HepG2 (cell line): ENCODE measurements around the gene NINL. TPM values are rescaled to one million over a fixed set of nuclear protein-coding genes. Genes with fewer than 3 reads are reported as not detected.
A peak's percentile ranks its signal among the peaks of the same experiment; 100 is the strongest.

Experiments
- BORCS8-MEF2B ChIP-seq: sonication (generic); formaldehyde crosslinking; IDR thresholded peaks from 2 replicates; pipeline ENCODE4 v1.8.0; 2022; ENCODE audit warnings: mild to moderate bottlenecking, missing genetic modification reagents
- CENPT ChIP-seq: sonication (generic); formaldehyde crosslinking; IDR thresholded peaks from 2 replicates; pipeline ENCODE4 v1.8.0; 2022; ENCODE audit warnings: low read depth, mild to moderate bottlenecking, moderate library complexity, missing genetic modification reagents
- ELF4 ChIP-seq: sonication (generic); formaldehyde crosslinking; IDR thresholded peaks from 2 replicates; pipeline ENCODE4 v1.5.0; 2020; ENCODE audit warnings: missing genetic modification reagents, mild to moderate bottlenecking, moderate library complexity, borderline replicate concordance
- HHEX ChIP-seq: IDR thresholded peaks from 2 replicates; pipeline ENCODE4 v1.6.1; 2016; ENCODE audit warnings: control low read depth
- MAF1 ChIP-seq: sonication (generic); formaldehyde crosslinking; IDR thresholded peaks from 2 replicates; pipeline ENCODE4 v1.5.0; 2020; ENCODE audit warnings: missing genetic modification reagents, borderline replicate concordance
- MTF1 ChIP-seq: sonication (generic); formaldehyde crosslinking; IDR thresholded peaks from 2 replicates; pipeline ENCODE4 v1.5.0; 2020; ENCODE audit warnings: missing genetic modification reagents
- PITX1 ChIP-seq: sonication (generic); formaldehyde crosslinking; IDR thresholded peaks from 2 replicates; pipeline ENCODE4 v1.5.1; 2020; ENCODE audit warnings: mild to moderate bottlenecking, missing genetic modification reagents
- U2AF2 ChIP-seq: fragments of 200-400 bp; formaldehyde crosslinking; IDR thresholded peaks from 2 replicates; pipeline ENCODE4 v1.6.1; 2017; ENCODE audit warnings: low read depth, mild to moderate bottlenecking, low read length
- ZNF12 ChIP-seq: sonication (generic); formaldehyde crosslinking; IDR thresholded peaks from 2 replicates; pipeline ENCODE4 v1.5.0; 2020; ENCODE audit warnings: missing genetic modification reagents
- ZNF234 ChIP-seq: sonication (generic); formaldehyde crosslinking; conservative IDR thresholded peaks from 2 replicates; pipeline ENCODE4 v1.5.1; 2020; ENCODE audit warnings: mild to moderate bottlenecking, missing genetic modification reagents
- ZNF256 ChIP-seq: sonication (generic); formaldehyde crosslinking; conservative IDR thresholded peaks from 2 replicates; pipeline ENCODE4 v1.4.0; 2020; ENCODE audit warnings: missing genetic modification reagents
- ZNF260 ChIP-seq: sonication (generic); formaldehyde crosslinking; IDR thresholded peaks from 2 replicates; pipeline ENCODE4 v1.4.0; 2020; ENCODE audit warnings: missing genetic modification reagents, low read depth, mild to moderate bottlenecking, borderline replicate concordance
- ZNF432 ChIP-seq: sonication (generic); formaldehyde crosslinking; IDR thresholded peaks from 2 replicates; pipeline ENCODE4 v1.5.0; 2020; ENCODE audit warnings: missing genetic modification reagents, mild to moderate bottlenecking, borderline replicate concordance
- ZNF574 ChIP-seq: sonication (generic); formaldehyde crosslinking; IDR thresholded peaks from 2 replicates; pipeline ENCODE4 v1.4.0; 2020; ENCODE audit warnings: missing genetic modification reagents
- ZNF598 ChIP-seq: sonication (generic); formaldehyde crosslinking; IDR thresholded peaks from 2 replicates; pipeline ENCODE4 v1.5.1; 2020; ENCODE audit warnings: mild to moderate bottlenecking, missing genetic modification reagents, borderline replicate concordance
- ZNF639 ChIP-seq: conservative IDR thresholded peaks from 2 replicates; pipeline ENCODE4 v1.6.1; 2018; ENCODE audit warnings: missing genetic modification reagents
- polyA plus RNA-seq, 8 experiments: library from polyadenylated mRNA; depleted of rRNA in 3 of 8; stranded (reverse) in 7 of 8; unstranded in 1 of 8; fragments of >200 nt; fragmentation: Illumina TruSeq in 4 of 8; extraction: Trizol in 4 of 8; gene quantifications; 2 replicates each; pipeline versions ENCODE4 v1.2.1 to v1.2.3, GENCODE V29; 2011 to 2016; ENCODE audit warnings: low read depth in 4 of 8, missing spikeins in 1 of 8, mixed read lengths in 1 of 8; ENCODE audit not compliant: insufficient read depth in 1 of 8
- total RNA-seq, 5 experiments: library from RNA; depleted of rRNA; stranded (reverse); fragments of >200 nt; fragmentation: Illumina TruSeq; extraction: Trizol; gene quantifications; 2 replicates each; pipeline ENCODE4 v1.2.3, GENCODE V29; 2016; ENCODE audit warnings: low read depth in 1 of 5
- TF ChIP-seq, protein P1 (sequence below): sonication (generic); formaldehyde crosslinking; IDR thresholded peaks from 2 replicates; pipeline ENCODE4 v1.4.0; 2020; ENCODE audit warnings: missing genetic modification reagents
- TF ChIP-seq, protein P2 (sequence below): sonication (generic); formaldehyde crosslinking; IDR thresholded peaks from 2 replicates; pipeline ENCODE4 v1.5.0; 2020; ENCODE audit warnings: missing genetic modification reagents

Gene NINL
- total and polyA plus RNA-seq, 2 of the 13 experiments (the other 11 are each of a cell fraction or from before 2014, with no cell fraction given): 32.3 to 34.3 TPM

- TF ChIP-seq MAF1 (CRISPR knock-in tag) (no peak), CENPT (CRISPR knock-in tag) (no peak; the same call in 1 of the 2 replicates), BORCS8-MEF2B (no peak), ZNF432 (CRISPR knock-in tag) (no peak), ZNF234 (peak; percentile 88; the same call in 1 of the 2 replicates), MTF1 (no peak), ZNF639 (CRISPR knock-in tag) (no peak), ELF4 (no peak), ZNF260 (CRISPR knock-in tag) (no peak), HHEX (CRISPR knock-in tag) (no peak), ZNF256 (CRISPR knock-in tag) (no peak), PITX1 (CRISPR knock-in tag) (peak; percentile 83), ZNF598 (CRISPR knock-in tag) (no peak; the same call in 1 of the 2 replicates), ZNF574 (CRISPR knock-in tag) (no peak), ZNF12 (peak; percentile 31; the same call in 1 of the 2 replicates), U2AF2 (no peak; the same call in 1 of the 2 replicates)
- TF ChIP-seq, protein P1, sequence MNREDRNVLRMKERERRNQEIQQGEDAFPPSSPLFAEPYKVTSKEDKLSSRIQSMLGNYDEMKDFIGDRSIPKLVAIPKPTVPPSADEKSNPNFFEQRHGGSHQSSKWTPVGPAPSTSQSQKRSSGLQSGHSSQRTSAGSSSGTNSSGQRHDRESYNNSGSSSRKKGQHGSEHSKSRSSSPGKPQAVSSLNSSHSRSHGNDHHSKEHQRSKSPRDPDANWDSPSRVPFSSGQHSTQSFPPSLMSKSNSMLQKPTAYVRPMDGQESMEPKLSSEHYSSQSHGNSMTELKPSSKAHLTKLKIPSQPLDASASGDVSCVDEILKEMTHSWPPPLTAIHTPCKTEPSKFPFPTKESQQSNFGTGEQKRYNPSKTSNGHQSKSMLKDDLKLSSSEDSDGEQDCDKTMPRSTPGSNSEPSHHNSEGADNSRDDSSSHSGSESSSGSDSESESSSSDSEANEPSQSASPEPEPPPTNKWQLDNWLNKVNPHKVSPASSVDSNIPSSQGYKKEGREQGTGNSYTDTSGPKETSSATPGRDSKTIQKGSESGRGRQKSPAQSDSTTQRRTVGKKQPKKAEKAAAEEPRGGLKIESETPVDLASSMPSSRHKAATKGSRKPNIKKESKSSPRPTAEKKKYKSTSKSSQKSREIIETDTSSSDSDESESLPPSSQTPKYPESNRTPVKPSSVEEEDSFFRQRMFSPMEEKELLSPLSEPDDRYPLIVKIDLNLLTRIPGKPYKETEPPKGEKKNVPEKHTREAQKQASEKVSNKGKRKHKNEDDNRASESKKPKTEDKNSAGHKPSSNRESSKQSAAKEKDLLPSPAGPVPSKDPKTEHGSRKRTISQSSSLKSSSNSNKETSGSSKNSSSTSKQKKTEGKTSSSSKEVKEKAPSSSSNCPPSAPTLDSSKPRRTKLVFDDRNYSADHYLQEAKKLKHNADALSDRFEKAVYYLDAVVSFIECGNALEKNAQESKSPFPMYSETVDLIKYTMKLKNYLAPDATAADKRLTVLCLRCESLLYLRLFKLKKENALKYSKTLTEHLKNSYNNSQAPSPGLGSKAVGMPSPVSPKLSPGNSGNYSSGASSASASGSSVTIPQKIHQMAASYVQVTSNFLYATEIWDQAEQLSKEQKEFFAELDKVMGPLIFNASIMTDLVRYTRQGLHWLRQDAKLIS (CRISPR knock-in tag): peak; percentile 73
- TF ChIP-seq, protein P2, sequence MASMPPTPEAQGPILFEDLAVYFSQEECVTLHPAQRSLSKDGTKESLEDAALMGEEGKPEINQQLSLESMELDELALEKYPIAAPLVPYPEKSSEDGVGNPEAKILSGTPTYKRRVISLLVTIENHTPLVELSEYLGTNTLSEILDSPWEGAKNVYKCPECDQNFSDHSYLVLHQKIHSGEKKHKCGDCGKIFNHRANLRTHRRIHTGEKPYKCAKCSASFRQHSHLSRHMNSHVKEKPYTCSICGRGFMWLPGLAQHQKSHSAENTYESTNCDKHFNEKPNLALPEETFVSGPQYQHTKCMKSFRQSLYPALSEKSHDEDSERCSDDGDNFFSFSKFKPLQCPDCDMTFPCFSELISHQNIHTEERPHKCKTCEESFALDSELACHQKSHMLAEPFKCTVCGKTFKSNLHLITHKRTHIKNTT (CRISPR knock-in tag): no peak
Observed at GRCh38 chr20:25623225-25623735, 37.9 kb upstream of the NINL start (continued).
